ENCODE results near the gene PBRM1. TPM values are rescaled to one million over a fixed set of nuclear protein-coding genes. Genes with fewer than 3 reads are reported as not detected.

PBRM1 gene
- total and polyA plus RNA-seq, 2 donors from 2014 or later, result 4.1 to 56.2 TPM

DNA sequence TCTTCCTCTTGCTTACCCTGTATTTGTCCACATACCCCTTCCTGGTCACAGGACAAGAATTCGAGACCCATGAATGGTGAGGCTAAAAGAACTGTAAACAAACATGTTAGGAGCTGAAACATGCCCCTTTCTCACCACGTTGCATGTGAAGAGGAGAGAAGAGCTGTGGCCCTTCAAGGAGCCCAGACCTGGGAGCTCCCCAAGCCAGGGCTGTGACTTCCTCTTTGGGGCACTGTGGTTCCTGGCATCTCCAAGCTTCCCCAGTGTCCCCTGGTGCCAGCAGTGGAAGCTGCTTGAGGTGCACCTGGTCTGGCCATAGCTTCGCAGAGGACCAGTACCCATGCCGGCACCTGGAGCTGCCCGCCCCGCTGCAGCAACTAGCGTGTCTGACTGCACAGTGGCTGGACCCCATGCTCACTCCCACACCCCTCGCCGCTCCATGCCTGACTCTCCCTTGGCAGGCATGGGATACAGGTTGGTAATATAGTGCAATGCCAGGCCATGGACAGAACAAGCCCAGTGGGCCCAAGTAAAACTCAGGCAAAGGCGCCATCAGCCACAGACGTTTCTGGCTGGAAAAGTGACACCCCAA is 30.1 kb upstream of the PBRM1 start:
- no peak overlapping the region for H3K9ac ChIP-seq (ENCODE audit: low read length in 3 of 3)
- no peak overlapping the region for H3K4me3 ChIP-seq (ENCODE audit: low read length in 3 of 3)
- no peaks in the 10 kb centered on the region for H3K9me3 ChIP-seq (ENCODE audit: control insufficient read depth in 2 of 3, insufficient read depth in 1 of 3, low read length in 3 of 3)
- H3K27me3 ChIP-seq (ENCODE audit: control insufficient read depth, insufficient read depth, low read length), result no peaks in the 10 kb centered on the region
- H3K4me1 ChIP-seq (ENCODE audit: control insufficient read depth in 2 of 3, insufficient read depth in 2 of 3, low read depth in 1 of 3, low read length in 3 of 3), result peaks cover 0 to 3% (median 3%) of the 10 kb centered on the region in 3 donors
- TF ChIP-seq, protein P1, sequence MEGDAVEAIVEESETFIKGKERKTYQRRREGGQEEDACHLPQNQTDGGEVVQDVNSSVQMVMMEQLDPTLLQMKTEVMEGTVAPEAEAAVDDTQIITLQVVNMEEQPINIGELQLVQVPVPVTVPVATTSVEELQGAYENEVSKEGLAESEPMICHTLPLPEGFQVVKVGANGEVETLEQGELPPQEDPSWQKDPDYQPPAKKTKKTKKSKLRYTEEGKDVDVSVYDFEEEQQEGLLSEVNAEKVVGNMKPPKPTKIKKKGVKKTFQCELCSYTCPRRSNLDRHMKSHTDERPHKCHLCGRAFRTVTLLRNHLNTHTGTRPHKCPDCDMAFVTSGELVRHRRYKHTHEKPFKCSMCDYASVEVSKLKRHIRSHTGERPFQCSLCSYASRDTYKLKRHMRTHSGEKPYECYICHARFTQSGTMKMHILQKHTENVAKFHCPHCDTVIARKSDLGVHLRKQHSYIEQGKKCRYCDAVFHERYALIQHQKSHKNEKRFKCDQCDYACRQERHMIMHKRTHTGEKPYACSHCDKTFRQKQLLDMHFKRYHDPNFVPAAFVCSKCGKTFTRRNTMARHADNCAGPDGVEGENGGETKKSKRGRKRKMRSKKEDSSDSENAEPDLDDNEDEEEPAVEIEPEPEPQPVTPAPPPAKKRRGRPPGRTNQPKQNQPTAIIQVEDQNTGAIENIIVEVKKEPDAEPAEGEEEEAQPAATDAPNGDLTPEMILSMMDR (IDR thresholded peaks at IDR 0.05; ENCODE audit: borderline replicate concordance, extremely low read depth, insufficient read depth), result no peak
- no peak for FAIRE-seq
- no peak overlapping the region for H3K27ac ChIP-seq (ENCODE audit: low read depth in 2 of 2, low read length in 2 of 2)
- intact Hi-C loops (cut with DNase I), result no loop called here
- no peak for DNase-seq
- peaks cover 0 to 4% (median 0%) of the 10 kb centered on the region in 3 donors for H3K36me3 ChIP-seq (ENCODE audit: control insufficient read depth in 2 of 3, insufficient read depth in 3 of 3, low read length in 3 of 3)

DNA sequence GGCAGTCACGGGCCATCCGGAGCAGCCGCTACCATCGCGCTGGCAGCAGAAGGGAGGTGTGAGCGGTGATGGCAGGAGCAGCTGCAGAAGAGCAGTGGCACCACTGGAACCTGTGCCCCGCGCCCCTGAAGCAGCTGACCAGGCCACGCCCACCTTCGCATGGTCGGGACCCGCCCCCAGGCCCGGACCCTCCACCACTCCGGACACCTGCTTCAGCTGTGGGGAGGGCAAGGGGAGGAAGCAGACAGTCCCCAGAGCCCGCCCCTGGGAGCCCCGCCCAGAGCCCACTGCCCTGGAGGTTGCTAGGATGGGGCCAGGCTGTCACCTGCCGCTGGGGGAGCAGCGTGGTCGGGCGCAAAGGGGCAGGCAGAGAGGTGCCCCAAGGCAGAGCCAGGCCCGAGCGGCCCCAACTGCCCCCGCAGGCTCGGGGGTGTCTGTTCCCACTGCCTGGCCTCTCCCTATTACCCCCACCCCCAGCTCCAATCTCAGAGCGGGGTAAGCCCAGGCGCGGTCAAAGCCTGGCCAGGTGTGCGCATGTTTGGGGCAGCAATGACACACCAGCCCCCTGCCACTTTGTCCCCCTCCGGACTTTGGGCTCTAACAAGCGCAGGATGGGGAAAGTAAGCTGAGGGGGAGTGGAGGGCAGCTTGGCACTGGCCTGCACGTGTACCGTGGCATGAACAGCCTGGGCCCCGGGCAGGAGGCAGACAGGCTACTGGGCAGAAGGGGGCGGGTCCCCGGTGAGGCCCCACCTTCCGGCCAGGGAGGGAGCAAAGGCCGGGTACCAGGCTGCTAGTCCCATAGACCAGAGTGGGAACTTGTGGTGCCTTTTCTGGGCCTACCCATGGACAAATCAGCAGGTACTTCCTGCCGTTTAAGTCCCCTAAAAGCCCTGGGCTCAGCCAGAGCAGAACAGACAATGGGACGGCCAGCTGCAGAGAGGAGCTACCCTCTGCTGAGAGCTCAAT is 28.9 kb upstream of the PBRM1 start:
- no peak overlapping the region for H3K27ac ChIP-seq (ENCODE audit: low read depth in 2 of 2, low read length in 2 of 2)
- TF ChIP-seq, protein P1 (IDR thresholded peaks at IDR 0.05; ENCODE audit: borderline replicate concordance, extremely low read depth, insufficient read depth), result no peak
- H3K9me3 ChIP-seq (ENCODE audit: control insufficient read depth in 2 of 3, insufficient read depth in 1 of 3, low read length in 3 of 3), result no peaks in the 10 kb centered on the region
- H3K9ac ChIP-seq (ENCODE audit: low read length in 3 of 3), result no peak overlapping the region
- H3K4me3 ChIP-seq (ENCODE audit: low read length in 3 of 3), result peak overlapping the region in 1 of 3 donors; percentile 29
- peaks cover 0 to 3% (median 3%) of the 10 kb centered on the region in 3 donors for H3K4me1 ChIP-seq (ENCODE audit: control insufficient read depth in 2 of 3, insufficient read depth in 2 of 3, low read depth in 1 of 3, low read length in 3 of 3)
- peaks cover 0 to 4% (median 0%) of the 10 kb centered on the region in 3 donors for H3K36me3 ChIP-seq (ENCODE audit: control insufficient read depth in 2 of 3, insufficient read depth in 3 of 3, low read length in 3 of 3)
- intact Hi-C loops (cut with DNase I), result no loop called here
- FAIRE-seq (no peak), DNase-seq (peak; percentile 30 to 76 (median 54))
- no peaks in the 10 kb centered on the region for H3K27me3 ChIP-seq (ENCODE audit: control insufficient read depth, insufficient read depth, low read length)

DNA sequence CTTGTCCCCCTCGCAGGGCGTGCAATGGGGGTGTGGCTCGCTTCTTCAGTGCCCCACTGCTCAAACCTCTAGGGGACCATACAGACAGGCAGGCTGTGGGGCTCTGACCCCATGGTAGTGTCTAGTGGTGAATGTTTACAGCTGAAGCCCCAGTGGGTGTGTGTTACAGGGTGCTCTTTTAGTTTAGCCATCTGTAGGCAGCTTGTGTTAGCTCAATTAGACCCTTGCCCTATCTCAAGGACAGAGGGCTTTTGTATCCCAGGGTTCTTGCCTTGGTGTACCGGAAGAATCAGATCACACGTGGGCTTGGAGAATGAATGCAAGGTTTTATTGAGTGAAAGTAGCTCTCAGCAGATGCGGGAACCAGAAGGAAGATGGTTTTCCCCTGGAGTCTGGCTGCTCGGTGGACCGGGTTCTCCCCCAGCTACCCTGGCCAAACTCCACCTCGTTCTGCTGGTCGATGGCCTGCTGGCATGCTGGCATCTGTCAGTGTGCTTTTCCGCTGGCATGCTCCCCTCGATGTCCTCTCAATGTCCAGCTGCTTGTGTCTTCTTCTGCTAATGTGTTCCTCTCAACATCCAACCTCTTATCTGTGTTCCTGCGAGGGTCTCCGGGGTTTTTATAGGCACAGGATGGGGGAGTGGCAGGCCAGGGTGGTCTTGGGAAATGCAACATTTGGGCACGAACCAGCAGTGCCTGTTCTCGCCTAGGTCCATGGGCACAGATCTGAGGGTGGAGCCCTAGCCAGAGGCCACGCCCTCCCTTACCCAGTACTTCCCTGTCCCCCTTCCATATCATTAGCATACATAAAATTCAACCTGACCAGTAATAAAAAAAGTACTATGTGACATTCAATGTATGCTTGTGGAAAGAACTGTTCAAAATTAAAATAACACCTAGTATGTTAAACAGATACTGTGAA is 26.8 kb upstream of the PBRM1 start:
- H3K36me3 ChIP-seq (ENCODE audit: control insufficient read depth in 2 of 3, insufficient read depth in 3 of 3, low read length in 3 of 3), result peaks cover 0 to 7% (median 5%) of the 10 kb centered on the region in 3 donors
- peaks cover 0 to 4% (median 3%) of the 10 kb centered on the region in 3 donors for H3K4me1 ChIP-seq (ENCODE audit: control insufficient read depth in 2 of 3, insufficient read depth in 2 of 3, low read depth in 1 of 3, low read length in 3 of 3)
- no peak overlapping the region for H3K4me3 ChIP-seq (ENCODE audit: low read length in 3 of 3)
- H3K27me3 ChIP-seq (ENCODE audit: control insufficient read depth, insufficient read depth, low read length), result no peaks in the 10 kb centered on the region
- FAIRE-seq (no peak), DNase-seq (no peak)
- TF ChIP-seq, protein P1 (IDR thresholded peaks at IDR 0.05; ENCODE audit: borderline replicate concordance, extremely low read depth, insufficient read depth), result no peak
- no peak overlapping the region for H3K27ac ChIP-seq (ENCODE audit: low read depth in 2 of 2, low read length in 2 of 2)
- H3K9me3 ChIP-seq (ENCODE audit: control insufficient read depth in 2 of 3, insufficient read depth in 1 of 3, low read length in 3 of 3), result no peaks in the 10 kb centered on the region
- intact Hi-C loops (cut with DNase I), result no loop called here
- H3K9ac ChIP-seq (ENCODE audit: low read length in 3 of 3), result no peak overlapping the region

Data from kidney (tissue), 14 donors.